K562 (cell line): ENCODE results near the gene DBX1. TPM values are rescaled to one million over a fixed set of nuclear protein-coding genes. Genes with fewer than 3 reads are reported as not detected.

Experiments
- ATAC-seq: fragments of 200-7000 bp; cut with Tn5 transposase; 3 replicates; pipeline ENCODE4 v1.9.1; 2020; ENCODE audit warnings: moderate library complexity
- BruUV-seq: library from RNA; stranded (reverse); fragments of 400-500 nt; replicated peaks from 2 replicates; lab custom pipeline; 2021; lab: Mats Ljungman, UMichigan
- CTCF ChIA-PET: fragments of 300-600 bp; formaldehyde crosslinking; extraction: SDS; loops from one replicate; lab custom pipeline; 2021; ENCODE audit warnings: low intra/inter-chr PET ratio; lab: Yijun Ruan, JAX
- POLR2A ChIA-PET: fragments of 300-600, 350-650 bp; sonication (Branson Sonifier 250); formaldehyde crosslinking; extraction: SDS; loops from one replicate; lab custom pipeline; 2021; ENCODE audit warnings: antibody characterized with exemption, inconsistent platforms; lab: Yijun Ruan, JAX
- DNase-seq, 4 experiments: peaks; one replicate each; pipeline versions ENCODE4 v3.0.0 to v3.0.0-alpha.2; 2011 to 2018; ENCODE audit warnings: low spot score in 3 of 4, mixed read lengths in 3 of 4; ENCODE audit errors: extremely low read depth in 1 of 4
- FAIRE-seq: peaks from 2 replicates; lab custom pipeline; 2011; peaks lifted over from hg19 to GRCh38; lab: Jason Lieb, UNC
- H2AFZ ChIP-seq: 2 replicates; pipeline ENCODE4 v1.6.0; 2011; ENCODE audit warnings: low read depth, low read length, control low read depth, inconsistent platforms
- H3K27ac ChIP-seq: fragments of 200-600 bp; 3 replicates; pipeline ENCODE4 v1.8.0; 2011; ENCODE audit warnings: low read depth, mild to moderate bottlenecking, control low read depth, inconsistent platforms, low read length, moderate library complexity, mixed read lengths; ENCODE audit errors: extremely low read depth
- H3K27me3 ChIP-seq, 2 experiments: fragments of 300-600 bp in 1 of 2; 2 replicates in 1 of 2; 3 replicates in 1 of 2; pipeline versions ENCODE4 v1.6.0 to v1.8.0; 2011; ENCODE audit warnings: inconsistent platforms in 2 of 2, low read length in 2 of 2, mild to moderate bottlenecking in 1 of 2, mixed read lengths in 1 of 2, moderate library complexity in 1 of 2; ENCODE audit not compliant: control insufficient read depth in 2 of 2, insufficient read depth in 2 of 2
- H3K36me3 ChIP-seq: fragments of 300-600 bp; 3 replicates; pipeline ENCODE4 v1.8.0; 2011; ENCODE audit warnings: mild to moderate bottlenecking, low read length, inconsistent platforms; ENCODE audit not compliant: control insufficient read depth, insufficient read depth
- H3K4me1 ChIP-seq, 2 experiments: fragments of 200-600 bp in 1 of 2; replicated peaks in 1 of 2; 2 replicates in 1 of 2; 3 replicates in 1 of 2; pipeline versions ENCODE4 v1.5.1 to v1.8.0; 2011; ENCODE audit warnings: inconsistent platforms in 2 of 2, low read length in 2 of 2, mild to moderate bottlenecking in 1 of 2, mixed read lengths in 1 of 2, moderate library complexity in 1 of 2; ENCODE audit not compliant: control insufficient read depth in 2 of 2, insufficient read depth in 2 of 2
- H3K4me2 ChIP-seq: 2 replicates; pipeline ENCODE4 v1.6.1; 2011; ENCODE audit warnings: low read length, control low read depth, inconsistent platforms, mixed read lengths; ENCODE audit not compliant: insufficient read depth
- H3K4me3 ChIP-seq: fragments of 200-600 bp; sonication (generic), shearing (Covaris generic); 2 replicates; pipeline ENCODE4 v1.5.1; 2016; ENCODE audit warnings: control low read depth, inconsistent platforms
- H3K79me2 ChIP-seq: fragments of 200-600 bp; 3 replicates; pipeline ENCODE4 v1.8.0; 2011; ENCODE audit warnings: low read length, inconsistent platforms; ENCODE audit not compliant: control insufficient read depth, insufficient read depth
- H3K9ac ChIP-seq, 2 experiments: 2 replicates each; pipeline versions ENCODE4 v1.6.0 to v1.6.1; 2011; ENCODE audit warnings: low read depth in 2 of 2, low read length in 2 of 2, control low read depth in 1 of 2, inconsistent platforms in 1 of 2, mild to moderate bottlenecking in 1 of 2, mixed read lengths in 1 of 2; ENCODE audit not compliant: insufficient read depth in 1 of 2
- H3K9me1 ChIP-seq: one replicate; pipeline ENCODE4 v1.6.0; 2011; ENCODE audit warnings: inconsistent platforms, mild to moderate bottlenecking, low read length, moderate library complexity; ENCODE audit not compliant: control insufficient read depth, insufficient read depth
- H3K9me3 ChIP-seq: replicated peaks from 2 replicates; pipeline ENCODE4 v1.5.1; 2011; ENCODE audit warnings: low read depth, low read length, inconsistent platforms; ENCODE audit not compliant: control insufficient read depth, insufficient read depth
- H4K20me1 ChIP-seq: replicated peaks from 2 replicates; pipeline ENCODE4 v1.6.1; 2011; ENCODE audit warnings: low read length, inconsistent platforms, mixed read lengths; ENCODE audit not compliant: control insufficient read depth, insufficient read depth
- EZH2 ChIP-seq: IDR thresholded peaks from 2 replicates; pipeline ENCODE4 v1.6.1; 2012; ENCODE audit warnings: low read depth, mild to moderate bottlenecking, inconsistent platforms, low read length, borderline replicate concordance
- GATA2 ChIP-seq: sonication (generic); formaldehyde crosslinking; IDR thresholded peaks from 2 replicates; pipeline ENCODE4 v1.4.0; 2020; ENCODE audit warnings: mild to moderate bottlenecking, missing genetic modification reagents
- HCFC1 ChIP-seq: IDR thresholded peaks from 2 replicates; pipeline ENCODE4 v1.6.1; 2012; ENCODE audit warnings: low read depth, low read length, improper control_type of control experiment
- NFXL1 ChIP-seq: fragments of 450-650 bp; formaldehyde crosslinking; IDR thresholded peaks from 2 replicates; pipeline ENCODE4 v1.4.0; 2021; ENCODE audit warnings: mild to moderate bottlenecking
- NFYB ChIP-seq: IDR thresholded peaks from 2 replicates; pipeline ENCODE4 v1.6.1; 2011; ENCODE audit warnings: mild to moderate bottlenecking, moderate library complexity; ENCODE audit not compliant: insufficient read length; ENCODE audit errors: extremely low read depth
- POLR3A ChIP-seq: IDR thresholded peaks from 2 replicates; pipeline ENCODE4 v1.6.1; 2011; ENCODE audit warnings: borderline replicate concordance, mild to moderate bottlenecking, moderate library complexity; ENCODE audit not compliant: insufficient read length, insufficient read depth; ENCODE audit errors: extremely low read depth
- SMAD1 ChIP-seq: fragments of 150-350 bp; IDR thresholded peaks from 2 replicates; pipeline ENCODE4 v1.6.1; 2014; ENCODE audit warnings: low read length, low read depth; ENCODE audit not compliant: partially characterized antibody
- SP1 ChIP-seq: sonication (generic); formaldehyde crosslinking; IDR thresholded peaks from 2 replicates; pipeline ENCODE4 v1.8.1; 2022; ENCODE audit warnings: mild to moderate bottlenecking, missing genetic modification reagents
- TAF1 ChIP-seq: IDR thresholded peaks from 2 replicates; pipeline ENCODE4 v1.6.1; 2011; ENCODE audit warnings: mild to moderate bottlenecking, low read length, moderate library complexity; ENCODE audit not compliant: insufficient read depth, control insufficient read depth, severe bottlenecking; ENCODE audit errors: extremely low read depth
- WGBS: fragments of 100-300 bp; shearing (Covaris generic); methylation state at CpG from one replicate; pipeline ENCODE4 v1.1.6; 2016; ENCODE audit warnings: low coverage, mixed read lengths; ENCODE audit not compliant: insufficient coverage; ENCODE audit errors: missing lambda C conversion rate; 5-methylcytosine and 5-hydroxymethylcytosine counted together
- in situ Hi-C: fragments of 300-500 bp; cut with MboI; formaldehyde crosslinking; loops from 4 replicates; pipeline ENCODE4 v1.15.0; 2018; ENCODE audit warnings: inconsistent platforms, mixed read lengths
- intact Hi-C: fragments of 100-400 bp; cut with micrococcal nuclease; formaldehyde crosslinking; loops from 2 replicates; pipeline ENCODE4 v1.14.2; 2022
- polyA plus RNA-seq, 8 experiments: library from polyadenylated mRNA; depleted of rRNA in 4 of 8; stranded (reverse) in 5 of 8; unstranded in 3 of 8; fragments of >200 nt; fragmentation: Nextera tagmentation in 2 of 8; fragmentation: Illumina TruSeq in 1 of 8; extraction: Ambion mirVana in 2 of 8; extraction: Trizol in 1 of 8; gene quantifications; 2 replicates each; pipeline versions ENCODE4 v1.2.1 to v1.2.3, GENCODE V29; 2011 to 2014; ENCODE audit warnings: inconsistent platforms in 1 of 8, missing spikeins in 1 of 8
- total RNA-seq, 7 experiments: library from RNA; depleted of rRNA in 6 of 7; stranded (reverse); fragments of >200 nt in 6 of 7; fragmentation: Illumina TruSeq in 2 of 7; extraction: Trizol in 2 of 7; gene quantifications; 2 replicates each; pipeline versions ENCODE4 v1.2.1 to v1.2.3, GENCODE V29; 2011 to 2021; ENCODE audit warnings: low replicate concordance in 1 of 7
- TF ChIP-seq, protein P1 (sequence below): sonication (generic); formaldehyde crosslinking; IDR thresholded peaks from 2 replicates; pipeline ENCODE4 v1.8.0; 2023; ENCODE audit warnings: missing genetic modification reagents, mild to moderate bottlenecking, borderline replicate concordance

The DBX1 gene
- total and polyA plus RNA-seq, 9 of the 15 experiments (the other 6 are each of a cell fraction or from before 2014, with no cell fraction given), result not detected

DNA sequence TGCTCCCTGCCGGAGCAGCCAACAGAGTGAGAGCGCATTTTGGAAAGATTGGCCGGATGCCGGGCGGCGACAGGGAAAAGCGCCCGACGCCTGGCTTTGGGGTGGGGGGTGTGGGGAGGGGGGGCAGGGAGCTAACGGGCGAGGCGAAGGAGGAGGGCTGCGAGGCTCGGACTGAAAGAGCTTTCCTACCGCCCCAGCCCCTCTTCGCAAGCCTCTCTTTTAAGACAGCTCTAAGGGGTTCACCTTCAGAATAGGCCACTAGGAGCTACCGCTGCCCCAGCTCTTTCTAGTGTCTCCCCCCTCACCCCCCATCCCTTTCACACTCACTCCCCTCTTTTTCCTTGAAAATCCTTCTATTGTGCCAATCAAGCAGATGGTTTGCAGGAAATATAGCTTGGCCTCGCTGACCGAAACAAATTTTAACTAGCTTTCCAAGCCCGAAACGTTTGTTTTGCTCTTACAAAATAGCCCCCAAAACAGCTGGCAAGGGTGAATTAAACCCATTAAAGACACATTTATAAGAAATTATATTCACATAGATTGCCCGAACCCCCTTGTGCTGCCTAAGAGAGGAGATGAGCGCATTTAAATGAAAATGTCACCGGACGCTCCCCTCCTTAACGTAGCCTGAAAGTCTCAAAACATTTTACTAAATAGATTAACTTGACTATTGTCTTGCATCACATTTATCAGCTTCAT lies 3.7 kb upstream of the DBX1 start:
- H3K27me3 ChIP-seq, result peaks cover 44 to 50% of the 10 kb centered on the region in 2 experiments
- no TSS peak for BruUV-seq
- ChIA-PET CTCF (no interaction called here), POLR2A (interaction anchor here (0.6 to 0.9 kb wide), 6 partner anchors 14 to 1065 kb away, joined by 3 to 4 read pairs (median 3); no protein-coding TSS in a partner anchor)
- H3K4me1 ChIP-seq, result peaks cover 0 to 10% of the 10 kb centered on the region in 2 experiments; a peak in 2 of 5 replicates
- H3K9me1 ChIP-seq, result no peaks in the 10 kb centered on the region
- H3K27ac ChIP-seq, result no peak overlapping the region
- no peaks in the 10 kb centered on the region for H4K20me1 ChIP-seq
- H3K9me3 ChIP-seq, result no peaks in the 10 kb centered on the region
- ATAC-seq (no peak), FAIRE-seq (no peak), DNase-seq (no peak)
- H3K4me3 ChIP-seq, result no peak overlapping the region
- TF ChIP-seq EZH2 (no peak), HCFC1 (no peak), GATA2 (CRISPR knock-in tag) (no peak), NFXL1 (CRISPR knock-in tag) (no peak), POLR3A (no peak), SP1 (CRISPR knock-in tag) (no peak), NFYB (no peak), SMAD1 (no peak), TAF1 (no peak)
- TF ChIP-seq, protein P1, sequence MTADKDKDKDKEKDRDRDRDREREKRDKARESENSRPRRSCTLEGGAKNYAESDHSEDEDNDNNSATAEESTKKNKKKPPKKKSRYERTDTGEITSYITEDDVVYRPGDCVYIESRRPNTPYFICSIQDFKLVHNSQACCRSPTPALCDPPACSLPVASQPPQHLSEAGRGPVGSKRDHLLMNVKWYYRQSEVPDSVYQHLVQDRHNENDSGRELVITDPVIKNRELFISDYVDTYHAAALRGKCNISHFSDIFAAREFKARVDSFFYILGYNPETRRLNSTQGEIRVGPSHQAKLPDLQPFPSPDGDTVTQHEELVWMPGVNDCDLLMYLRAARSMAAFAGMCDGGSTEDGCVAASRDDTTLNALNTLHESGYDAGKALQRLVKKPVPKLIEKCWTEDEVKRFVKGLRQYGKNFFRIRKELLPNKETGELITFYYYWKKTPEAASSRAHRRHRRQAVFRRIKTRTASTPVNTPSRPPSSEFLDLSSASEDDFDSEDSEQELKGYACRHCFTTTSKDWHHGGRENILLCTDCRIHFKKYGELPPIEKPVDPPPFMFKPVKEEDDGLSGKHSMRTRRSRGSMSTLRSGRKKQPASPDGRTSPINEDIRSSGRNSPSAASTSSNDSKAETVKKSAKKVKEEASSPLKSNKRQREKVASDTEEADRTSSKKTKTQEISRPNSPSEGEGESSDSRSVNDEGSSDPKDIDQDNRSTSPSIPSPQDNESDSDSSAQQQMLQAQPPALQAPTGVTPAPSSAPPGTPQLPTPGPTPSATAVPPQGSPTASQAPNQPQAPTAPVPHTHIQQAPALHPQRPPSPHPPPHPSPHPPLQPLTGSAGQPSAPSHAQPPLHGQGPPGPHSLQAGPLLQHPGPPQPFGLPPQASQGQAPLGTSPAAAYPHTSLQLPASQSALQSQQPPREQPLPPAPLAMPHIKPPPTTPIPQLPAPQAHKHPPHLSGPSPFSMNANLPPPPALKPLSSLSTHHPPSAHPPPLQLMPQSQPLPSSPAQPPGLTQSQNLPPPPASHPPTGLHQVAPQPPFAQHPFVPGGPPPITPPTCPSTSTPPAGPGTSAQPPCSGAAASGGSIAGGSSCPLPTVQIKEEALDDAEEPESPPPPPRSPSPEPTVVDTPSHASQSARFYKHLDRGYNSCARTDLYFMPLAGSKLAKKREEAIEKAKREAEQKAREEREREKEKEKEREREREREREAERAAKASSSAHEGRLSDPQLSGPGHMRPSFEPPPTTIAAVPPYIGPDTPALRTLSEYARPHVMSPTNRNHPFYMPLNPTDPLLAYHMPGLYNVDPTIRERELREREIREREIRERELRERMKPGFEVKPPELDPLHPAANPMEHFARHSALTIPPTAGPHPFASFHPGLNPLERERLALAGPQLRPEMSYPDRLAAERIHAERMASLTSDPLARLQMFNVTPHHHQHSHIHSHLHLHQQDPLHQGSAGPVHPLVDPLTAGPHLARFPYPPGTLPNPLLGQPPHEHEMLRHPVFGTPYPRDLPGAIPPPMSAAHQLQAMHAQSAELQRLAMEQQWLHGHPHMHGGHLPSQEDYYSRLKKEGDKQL, result no peak
- in situ Hi-C loops, result no loop called here
- H3K36me3 ChIP-seq, result no peaks in the 10 kb centered on the region
- no peaks in the 10 kb centered on the region for H3K79me2 ChIP-seq
- intact Hi-C loops, result no loop called here
- H3K9ac ChIP-seq, result no peak overlapping the region
- H2AFZ ChIP-seq, result no peak overlapping the region
- WGBS, result 1% methylated on average over 17 of the region's 26 CpGs
- no peak overlapping the region for H3K4me2 ChIP-seq
